Raji (cell line): ENCODE results near the gene IL1RAPL1.

Experiments
- POLR2A ChIP-seq: IDR thresholded peaks from 2 replicates; pipeline ENCODE4 v1.6.1; 2011; ENCODE audit warnings: low read depth, low read length, control low read depth; ENCODE audit not compliant: insufficient read depth

IL1RAPL1 gene

DNA sequence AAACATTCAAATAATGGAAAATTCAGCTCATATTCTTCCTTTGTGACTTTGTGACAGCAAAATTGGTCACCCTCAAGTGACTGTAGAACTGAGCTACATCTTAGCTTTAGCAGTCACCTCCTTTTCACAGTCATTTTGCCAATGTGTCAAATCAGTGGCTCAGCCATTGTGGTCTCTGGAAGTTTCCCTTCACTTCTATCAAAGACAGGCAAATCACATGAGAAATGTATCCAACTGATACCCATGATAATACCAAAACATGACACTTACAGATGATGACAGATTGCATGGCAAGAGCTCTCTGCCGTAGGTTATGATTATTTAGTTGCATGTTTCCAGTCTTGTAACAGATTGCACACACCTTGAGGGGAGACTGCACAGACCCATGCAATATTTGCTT lies 1078.3 kb downstream of the IL1RAPL1 start:
- no peak for TF ChIP-seq POLR2A

DNA sequence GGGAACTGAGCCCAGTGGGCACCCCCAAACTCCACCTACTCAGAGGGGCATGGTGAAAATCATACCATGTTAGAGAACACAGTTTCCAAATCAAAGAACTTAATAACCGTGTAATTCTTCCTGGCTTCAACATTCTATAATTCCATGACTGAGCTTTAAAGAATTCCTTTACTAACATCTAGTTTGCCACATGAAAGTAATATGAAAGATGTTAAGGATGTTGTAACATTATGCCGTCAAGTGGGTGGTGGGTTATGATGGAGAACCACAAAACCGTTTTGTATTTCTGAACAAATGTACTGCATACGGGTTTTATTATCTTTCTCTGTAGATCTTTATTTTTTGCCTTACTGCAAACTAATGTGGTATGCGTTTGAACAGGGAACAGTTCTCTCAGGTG lies 1079.1 kb downstream of the IL1RAPL1 start:
- TF ChIP-seq POLR2A, result no peak

DNA sequence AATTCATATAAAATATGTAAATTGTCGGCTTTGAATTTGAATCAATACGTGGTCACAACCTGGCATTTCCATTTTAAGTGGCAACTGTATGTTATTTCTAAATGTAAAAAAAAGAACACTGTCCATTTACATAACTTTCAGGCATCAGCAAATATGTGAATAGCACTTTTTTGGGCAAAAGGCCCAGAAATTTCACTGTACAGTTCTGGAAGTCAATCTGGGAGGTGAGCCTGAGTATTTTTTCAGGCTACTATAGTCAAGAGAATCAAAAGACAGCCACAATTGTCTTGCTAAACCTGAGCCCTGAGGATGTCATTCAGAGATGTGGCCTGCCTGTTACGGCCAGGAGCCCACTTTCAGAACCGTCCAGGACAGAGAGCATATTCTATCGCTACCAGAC lies 1084.2 kb downstream of the IL1RAPL1 start:
- no peak for TF ChIP-seq POLR2A

DNA sequence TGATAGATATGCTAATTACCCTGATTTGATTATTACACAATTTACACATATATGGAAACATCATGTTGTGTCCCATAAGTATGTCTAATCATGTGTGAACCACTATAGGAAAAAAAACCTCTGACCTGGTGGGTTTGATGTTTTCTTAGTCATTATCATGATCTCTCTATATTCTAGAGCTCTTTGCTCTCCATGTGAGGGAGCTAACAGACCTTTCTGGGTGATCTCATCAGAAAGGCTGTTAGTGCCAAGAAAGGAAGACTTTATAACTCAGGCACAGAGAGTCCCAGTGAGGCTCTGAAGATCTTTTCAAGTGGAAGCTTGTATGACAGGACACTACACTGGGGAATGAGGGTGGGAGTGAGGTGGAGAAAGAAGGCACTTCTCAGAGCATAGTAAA lies 1100.4 kb downstream of the IL1RAPL1 start:
- no peak for TF ChIP-seq POLR2A

DNA sequence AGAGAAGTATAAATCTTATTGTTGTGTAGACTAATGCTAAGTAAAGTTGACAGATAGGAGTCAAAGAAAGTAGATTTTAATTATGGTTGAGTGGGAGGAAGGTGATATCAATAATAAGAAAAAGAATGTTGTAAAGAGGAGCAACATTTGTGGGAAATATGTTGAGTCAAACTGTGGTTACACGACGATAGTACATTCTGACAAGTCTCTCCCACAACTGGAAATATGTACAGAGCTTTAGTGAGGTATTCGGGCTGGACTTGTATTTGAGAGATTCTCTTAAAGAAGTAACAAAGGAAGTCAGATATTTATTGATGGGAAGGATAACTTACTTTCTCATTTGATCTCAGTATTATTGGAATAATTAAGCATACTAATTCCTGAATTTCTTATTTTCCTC lies 1102.8 kb downstream of the IL1RAPL1 start:
- TF ChIP-seq POLR2A, result no peak

DNA sequence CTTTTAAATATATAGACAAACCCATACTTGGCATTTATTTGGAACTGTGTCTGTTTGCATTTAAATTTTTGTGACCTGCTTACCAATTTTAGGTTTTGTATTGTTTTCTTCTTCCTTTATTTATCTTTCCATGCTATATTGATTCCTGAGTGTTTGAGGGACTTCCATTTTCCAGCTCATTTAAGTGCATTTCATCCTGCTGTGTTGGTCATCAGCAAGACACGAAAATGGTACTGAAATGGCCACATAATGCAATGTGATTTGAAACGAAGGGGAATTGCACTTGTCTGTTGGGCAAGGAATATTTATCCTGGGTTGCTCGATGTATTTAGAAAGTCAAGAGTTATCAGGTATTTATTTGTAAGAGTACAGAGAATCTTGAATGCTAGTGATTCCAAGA lies 1103.8 kb downstream of the IL1RAPL1 start:
- no peak for TF ChIP-seq POLR2A

DNA sequence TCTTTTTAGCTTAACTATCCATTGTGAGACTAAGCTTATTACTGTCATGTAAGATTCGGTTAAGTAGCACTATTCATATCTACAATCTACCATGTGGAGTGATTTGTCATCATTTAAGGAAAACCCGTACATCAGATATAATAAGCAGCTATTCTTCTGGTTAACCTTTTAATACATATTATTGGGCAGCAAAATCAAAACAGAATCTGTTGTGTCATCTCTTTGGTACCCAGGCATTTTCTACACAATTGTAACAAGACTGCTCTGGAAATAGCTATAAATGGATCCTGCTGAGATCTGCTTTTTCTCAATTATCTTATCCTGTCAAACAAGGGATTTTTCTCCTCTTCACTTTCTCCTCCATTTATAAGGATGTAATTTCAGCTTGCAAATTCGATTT lies 1106.7 kb downstream of the IL1RAPL1 start:
- TF ChIP-seq POLR2A, result no peak

DNA sequence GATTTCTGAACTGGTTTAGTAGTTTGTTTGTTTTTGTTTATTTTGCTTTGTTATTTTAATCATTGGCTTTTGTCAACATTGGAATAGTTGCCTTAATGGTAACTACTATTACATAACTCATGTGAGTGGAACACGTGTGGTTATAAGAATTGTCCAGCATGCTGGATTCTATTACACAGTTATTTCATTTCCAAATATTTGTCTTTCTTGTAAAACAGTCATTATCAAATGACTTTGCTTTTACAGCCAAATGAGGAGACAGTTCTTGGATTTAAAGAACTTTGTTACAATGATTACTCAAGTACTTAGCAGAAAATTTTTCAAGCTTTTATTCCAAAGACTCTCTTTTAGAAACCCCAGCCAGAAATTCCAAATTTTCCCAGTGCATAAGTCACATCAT lies 1112.0 kb downstream of the IL1RAPL1 start:
- TF ChIP-seq POLR2A, result no peak

DNA sequence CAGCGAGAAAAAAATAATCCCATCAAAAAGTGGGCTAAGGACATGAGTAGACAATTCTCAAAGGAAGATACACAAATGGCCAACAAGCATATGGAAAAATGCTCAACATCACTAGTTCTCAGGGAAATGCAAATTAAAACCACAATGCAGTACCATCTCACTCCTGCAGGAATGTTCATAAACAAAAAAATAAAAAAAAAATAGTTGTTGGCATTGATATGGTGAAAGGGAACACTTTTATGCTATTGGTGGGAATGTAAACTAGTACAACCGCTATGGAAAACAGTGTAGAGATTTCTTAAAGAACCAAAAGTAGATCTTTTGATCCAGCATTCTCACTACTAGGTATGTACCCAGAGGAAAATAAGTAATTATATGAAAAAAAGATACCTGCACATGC lies 1119.8 kb downstream of the IL1RAPL1 start:
- no peak for TF ChIP-seq POLR2A

DNA sequence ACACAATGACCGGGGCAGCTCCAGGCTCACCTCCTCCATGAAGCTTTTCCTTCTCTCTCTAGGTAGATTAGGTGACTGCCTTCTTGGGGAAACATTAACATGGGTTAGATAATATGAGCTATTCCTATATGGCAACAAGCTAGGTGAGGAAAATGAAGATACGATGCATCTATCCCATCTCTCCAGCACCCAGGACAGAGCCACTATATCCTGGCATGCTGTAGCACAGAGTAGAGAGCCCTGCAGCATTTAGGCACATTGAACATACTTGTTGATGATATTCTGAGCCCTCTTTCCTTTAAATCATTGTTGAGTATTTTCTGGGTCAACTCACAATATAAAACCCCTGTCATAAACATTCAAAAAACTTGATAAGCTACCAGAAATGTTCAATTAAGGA lies 1133.9 kb downstream of the IL1RAPL1 start:
- TF ChIP-seq POLR2A, result no peak

DNA sequence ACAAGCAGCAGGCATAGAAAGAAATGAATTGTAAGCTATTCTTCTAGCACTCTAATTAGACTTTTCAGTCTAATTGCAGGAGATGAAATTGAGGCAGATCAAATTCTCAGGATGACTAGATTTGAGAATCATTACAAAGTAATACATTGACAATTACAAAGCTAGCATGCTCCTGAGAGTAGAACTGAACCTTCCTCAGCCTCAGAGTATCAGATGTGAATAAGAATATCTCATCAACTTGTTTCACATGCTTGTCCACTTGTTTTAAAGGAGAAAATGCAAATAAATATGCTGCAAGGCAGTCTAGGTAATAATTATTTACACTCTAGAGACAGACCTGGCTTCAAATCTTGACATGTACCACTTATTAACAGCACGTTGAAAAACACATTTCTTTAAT lies 1137.1 kb downstream of the IL1RAPL1 start:
- no peak for TF ChIP-seq POLR2A

DNA sequence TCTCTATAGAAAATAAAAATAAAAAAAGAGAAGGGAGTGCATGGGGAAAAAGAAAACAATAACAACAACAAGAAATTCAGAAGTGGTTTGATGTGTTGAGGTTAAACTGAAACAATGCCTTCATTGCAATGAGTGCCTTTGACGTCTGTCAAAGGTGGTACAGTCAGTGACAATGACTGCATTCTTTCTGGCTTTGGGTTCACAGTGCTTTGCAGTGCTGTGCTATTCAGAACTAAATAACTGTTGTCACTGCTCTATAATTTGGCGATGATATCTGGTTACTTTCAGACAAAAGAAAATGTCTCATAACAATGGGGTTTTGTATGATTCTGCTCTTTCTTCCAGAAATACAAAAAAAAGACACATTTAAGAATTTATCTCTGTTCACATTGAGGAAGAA lies 1139.6 kb downstream of the IL1RAPL1 start:
- no peak for TF ChIP-seq POLR2A

DNA sequence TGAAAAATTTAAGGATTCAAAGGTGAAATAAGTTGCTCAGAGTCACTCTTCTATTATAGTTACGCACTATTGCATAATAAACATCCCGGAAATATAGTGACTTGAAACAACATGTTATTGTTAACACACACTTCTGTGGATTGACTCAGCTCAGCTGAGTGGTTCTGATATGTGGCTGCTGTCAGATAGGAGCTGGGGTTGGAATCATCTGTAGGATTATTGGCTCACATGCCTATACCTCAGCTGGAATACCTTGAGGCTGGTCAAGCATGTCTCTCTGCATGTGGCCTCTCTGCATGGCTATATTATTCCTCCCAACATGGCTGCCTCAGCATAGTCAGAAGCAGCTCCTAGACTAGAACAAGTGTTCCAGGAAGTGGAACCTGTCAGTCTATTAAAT lies 1141.4 kb downstream of the IL1RAPL1 start:
- no peak for TF ChIP-seq POLR2A

DNA sequence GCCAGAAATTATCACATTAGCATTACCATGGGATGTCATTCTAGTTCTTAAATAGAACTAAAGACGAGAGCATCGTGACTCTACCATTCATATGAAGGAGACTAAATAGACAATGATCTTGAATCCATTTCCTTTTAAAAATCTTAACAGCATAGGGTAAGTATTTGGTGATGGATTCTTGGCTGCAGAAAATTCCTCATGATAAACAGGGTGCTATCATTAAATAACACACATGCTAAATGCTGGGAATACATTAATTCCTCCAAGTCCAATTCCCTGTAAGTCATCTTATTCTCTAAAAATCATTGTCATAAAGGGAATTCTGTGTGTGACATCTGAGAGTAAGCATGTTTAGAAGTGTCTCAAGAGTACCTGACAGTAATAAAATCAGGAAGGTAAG lies 1157.7 kb downstream of the IL1RAPL1 start:
- TF ChIP-seq POLR2A, result no peak

DNA sequence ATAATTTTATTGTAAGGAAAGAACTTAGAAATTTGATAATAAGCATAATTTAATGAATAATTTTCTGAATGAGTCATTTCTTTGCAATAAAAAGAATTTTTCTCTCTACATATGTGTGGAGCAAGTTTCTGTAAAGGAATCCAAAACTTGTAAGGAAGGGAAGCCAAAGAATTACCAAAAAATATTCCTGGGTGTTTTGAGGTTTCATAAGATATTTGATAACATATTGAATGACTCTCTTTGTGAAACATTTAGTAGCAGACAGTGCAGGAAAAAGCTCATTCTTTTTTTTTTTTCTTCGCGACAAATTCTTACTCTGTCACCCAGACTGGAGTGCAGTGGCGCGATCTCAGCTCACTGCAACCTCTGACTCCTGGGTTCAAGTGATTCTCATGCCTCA lies 1159.1 kb downstream of the IL1RAPL1 start:
- TF ChIP-seq POLR2A, result no peak

DNA sequence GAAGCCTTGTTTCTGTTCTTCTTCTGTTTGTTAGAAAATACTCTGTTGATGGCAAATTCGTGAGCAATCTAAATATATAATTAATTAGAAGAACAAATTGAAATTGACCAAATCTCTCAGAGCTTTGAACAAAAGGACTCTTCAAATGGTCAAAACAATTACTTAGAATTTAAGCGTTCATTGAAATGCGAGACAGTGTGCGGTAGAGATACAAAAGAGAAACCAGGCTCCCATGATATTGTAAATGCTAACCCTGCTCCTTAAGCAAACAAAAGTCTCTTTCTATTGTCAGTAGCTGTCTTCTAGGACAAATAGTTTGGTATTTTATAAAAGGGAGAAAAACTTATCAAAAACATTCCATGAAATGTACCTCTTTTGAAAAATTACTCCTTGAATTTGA lies 1174.8 kb downstream of the IL1RAPL1 start:
- no peak for TF ChIP-seq POLR2A

DNA sequence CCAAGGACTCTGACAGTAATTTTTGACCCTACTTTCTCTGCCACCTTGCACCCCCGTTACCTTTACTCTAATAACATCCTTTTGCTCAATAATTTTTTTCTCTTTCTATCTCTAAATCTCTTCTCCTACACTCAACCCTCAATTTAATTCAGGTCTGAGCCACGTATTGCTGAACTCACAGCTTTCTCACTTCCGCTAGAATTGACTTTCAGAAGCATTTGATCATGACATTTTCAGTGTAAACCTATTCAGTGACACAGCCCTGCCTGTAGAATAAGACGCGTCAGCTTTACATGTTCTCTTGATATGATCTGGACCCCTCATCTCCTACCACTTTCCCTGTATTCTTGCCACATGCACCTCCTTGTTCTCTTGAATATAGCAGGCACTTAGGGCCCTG lies 1188.6 kb downstream of the IL1RAPL1 start:
- TF ChIP-seq POLR2A, result no peak

DNA sequence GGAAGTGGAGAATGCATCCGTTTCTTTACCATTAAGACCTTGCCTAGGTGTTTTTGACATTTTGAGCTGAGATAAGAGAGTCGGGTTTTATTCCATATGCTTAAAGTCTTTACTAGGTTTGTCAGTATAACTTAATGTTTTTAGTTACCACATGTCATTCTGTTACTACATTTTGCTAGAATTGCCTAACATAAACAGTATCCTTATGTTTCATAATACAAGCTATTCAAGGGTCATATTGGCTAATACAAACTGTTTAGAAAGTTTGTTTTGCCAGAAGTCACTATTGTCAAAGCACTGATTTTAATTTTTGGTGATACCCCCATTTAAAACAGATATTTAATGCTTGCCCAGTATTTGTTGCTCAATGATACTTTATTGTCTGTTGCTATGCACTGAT lies 1200.4 kb downstream of the IL1RAPL1 start:
- no peak for TF ChIP-seq POLR2A

DNA sequence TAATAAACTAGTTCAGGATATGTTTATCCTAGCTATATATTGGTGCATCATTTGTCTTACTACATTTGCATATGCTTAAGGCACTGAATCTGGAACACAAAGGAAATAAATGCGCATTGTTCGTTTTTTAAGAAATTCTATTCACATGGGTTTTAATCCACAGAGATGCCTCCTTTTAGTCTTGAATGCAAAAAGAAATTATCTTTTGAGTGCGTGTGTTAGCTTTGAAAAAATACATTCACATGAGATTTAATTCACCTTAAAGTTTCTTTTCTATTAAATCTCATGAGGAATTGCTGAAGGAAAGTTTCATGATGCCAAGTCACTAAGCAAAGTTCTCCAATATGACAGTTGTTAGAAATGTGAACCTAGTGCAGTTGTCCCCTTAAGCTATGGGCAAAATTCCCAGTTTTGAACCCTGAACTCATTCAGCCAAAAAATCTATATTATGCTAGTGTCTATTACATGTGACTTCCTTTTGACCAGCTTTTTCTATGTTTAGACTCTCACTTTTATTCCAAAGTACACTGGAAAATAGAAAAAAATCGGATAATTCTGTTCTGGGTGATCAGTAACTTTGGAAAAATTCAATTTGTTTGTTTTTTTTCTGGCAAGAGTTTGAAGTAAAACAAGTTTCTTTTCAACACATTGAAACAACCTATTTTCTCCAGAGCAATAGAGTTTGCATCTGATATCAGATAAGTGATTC lies 1201.9 kb downstream of the IL1RAPL1 start:
- no peak for TF ChIP-seq POLR2A
